Suprapubic skin (tissue), 3 donors: ENCODE results near the gene ADCK2.

ENCODE experiments used
- POLR2A ChIP-seq, 2 donors: fragments of 450-650 bp; IDR thresholded peaks; one replicate each; pipeline ENCODE4 v1.6.1; 2017; ENCODE audit warnings: antibody characterized with exemption in 2 of 2, mild to moderate bottlenecking in 2 of 2, moderate library complexity in 2 of 2
- TF ChIP-seq, protein P1 (sequence below), 2 donors: fragments of 200-600 bp in 1 of 2; fragments of 450-650 bp in 1 of 2; sonication (generic) in 1 of 2; IDR thresholded peaks; one replicate each; pipeline ENCODE4 v1.5.1; 2016 to 2019; ENCODE audit warnings: antibody characterized with exemption in 2 of 2, mild to moderate bottlenecking in 1 of 2, moderate library complexity in 1 of 2

DNA sequence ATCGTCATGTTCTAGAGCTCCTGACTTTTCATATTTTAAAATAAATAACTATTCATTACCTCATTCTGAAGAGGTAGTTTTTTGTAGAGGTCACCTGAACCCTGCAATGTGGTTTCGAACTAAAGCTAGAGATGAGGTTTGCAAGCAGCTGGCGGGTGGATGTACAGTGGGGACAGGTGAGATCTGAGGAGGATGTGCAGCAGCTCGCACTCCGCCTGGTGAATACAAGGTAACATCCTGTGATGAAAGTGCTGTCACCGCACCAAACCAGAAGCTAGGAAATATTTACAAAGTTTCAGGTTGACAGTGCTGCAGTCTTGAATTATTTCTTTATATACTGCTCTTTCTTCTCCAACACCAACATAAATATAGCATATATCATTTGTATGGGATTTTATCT, 50.3 kb downstream of the ADCK2 start:
- TF ChIP-seq, protein P1, sequence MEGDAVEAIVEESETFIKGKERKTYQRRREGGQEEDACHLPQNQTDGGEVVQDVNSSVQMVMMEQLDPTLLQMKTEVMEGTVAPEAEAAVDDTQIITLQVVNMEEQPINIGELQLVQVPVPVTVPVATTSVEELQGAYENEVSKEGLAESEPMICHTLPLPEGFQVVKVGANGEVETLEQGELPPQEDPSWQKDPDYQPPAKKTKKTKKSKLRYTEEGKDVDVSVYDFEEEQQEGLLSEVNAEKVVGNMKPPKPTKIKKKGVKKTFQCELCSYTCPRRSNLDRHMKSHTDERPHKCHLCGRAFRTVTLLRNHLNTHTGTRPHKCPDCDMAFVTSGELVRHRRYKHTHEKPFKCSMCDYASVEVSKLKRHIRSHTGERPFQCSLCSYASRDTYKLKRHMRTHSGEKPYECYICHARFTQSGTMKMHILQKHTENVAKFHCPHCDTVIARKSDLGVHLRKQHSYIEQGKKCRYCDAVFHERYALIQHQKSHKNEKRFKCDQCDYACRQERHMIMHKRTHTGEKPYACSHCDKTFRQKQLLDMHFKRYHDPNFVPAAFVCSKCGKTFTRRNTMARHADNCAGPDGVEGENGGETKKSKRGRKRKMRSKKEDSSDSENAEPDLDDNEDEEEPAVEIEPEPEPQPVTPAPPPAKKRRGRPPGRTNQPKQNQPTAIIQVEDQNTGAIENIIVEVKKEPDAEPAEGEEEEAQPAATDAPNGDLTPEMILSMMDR (IDR thresholded peaks at IDR 0.05): no peak
- TF ChIP-seq POLR2A (IDR thresholded peaks at IDR 0.05): no peak
